Hepatocyte (in vitro differentiated cells): Measurements from ENCODE around the gene NEDD9.

ENCODE experiments used
- EZH2 ChIP-seq: fragments of 200-600 bp; sonication (generic); IDR thresholded peaks from 2 replicates; pipeline ENCODE4 v1.6.1; 2016; ENCODE audit warnings: antibody characterized with exemption, mild to moderate bottlenecking, borderline replicate concordance
- TF ChIP-seq, protein P1 (sequence below): fragments of 200-600 bp; sonication (generic); IDR thresholded peaks from 2 replicates; pipeline ENCODE4 v1.5.1; 2016; ENCODE audit warnings: antibody characterized with exemption, mild to moderate bottlenecking; ENCODE audit not compliant: poor library complexity

DNA sequence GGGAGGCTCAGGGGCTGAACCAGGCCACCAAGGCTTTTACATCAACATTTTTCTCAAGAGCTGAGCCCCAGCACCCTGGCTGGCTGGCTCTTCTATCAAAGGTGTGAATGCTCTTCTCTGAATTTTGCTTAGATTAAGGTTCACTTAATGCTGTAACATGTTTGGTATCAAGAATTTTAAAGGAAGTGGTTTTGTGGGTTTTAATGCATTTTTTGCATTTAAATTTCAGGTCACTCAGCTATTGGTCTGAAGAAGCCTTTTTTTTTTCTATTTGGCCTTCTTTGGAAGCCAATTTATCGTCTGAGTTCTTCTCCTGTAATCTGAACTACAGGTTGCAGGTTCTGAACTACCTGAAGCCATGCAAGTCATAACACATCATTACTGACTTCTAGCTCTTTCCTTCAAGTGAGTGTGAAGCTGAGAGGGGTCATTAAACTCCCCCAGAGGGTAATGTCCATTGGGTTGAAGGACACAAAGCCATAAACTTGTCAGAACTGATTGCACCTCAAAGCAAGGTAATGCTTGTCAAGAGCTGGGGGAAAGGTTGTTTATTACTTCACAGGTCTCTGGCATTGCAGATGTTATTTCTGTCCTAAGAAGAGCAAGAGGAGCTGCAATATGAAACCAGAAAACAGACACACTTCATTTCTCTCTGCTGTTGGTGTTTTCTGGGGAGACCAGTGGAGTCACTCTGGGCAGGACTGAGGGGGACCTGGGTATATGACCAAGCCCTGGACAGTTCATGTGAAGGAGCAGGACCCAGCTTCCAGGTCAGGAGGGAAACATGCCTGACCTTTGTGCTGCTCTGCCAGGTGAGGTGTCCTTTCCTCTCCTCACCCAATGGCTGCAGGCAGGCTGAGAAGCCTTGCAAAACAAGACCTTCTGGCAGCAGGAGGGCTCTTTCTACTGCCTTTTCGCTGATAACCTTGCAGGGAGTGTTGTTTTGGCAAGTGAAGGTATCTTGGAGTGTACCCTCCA, 26.1 kb upstream of the NEDD9 start:
- TF ChIP-seq, protein P1, sequence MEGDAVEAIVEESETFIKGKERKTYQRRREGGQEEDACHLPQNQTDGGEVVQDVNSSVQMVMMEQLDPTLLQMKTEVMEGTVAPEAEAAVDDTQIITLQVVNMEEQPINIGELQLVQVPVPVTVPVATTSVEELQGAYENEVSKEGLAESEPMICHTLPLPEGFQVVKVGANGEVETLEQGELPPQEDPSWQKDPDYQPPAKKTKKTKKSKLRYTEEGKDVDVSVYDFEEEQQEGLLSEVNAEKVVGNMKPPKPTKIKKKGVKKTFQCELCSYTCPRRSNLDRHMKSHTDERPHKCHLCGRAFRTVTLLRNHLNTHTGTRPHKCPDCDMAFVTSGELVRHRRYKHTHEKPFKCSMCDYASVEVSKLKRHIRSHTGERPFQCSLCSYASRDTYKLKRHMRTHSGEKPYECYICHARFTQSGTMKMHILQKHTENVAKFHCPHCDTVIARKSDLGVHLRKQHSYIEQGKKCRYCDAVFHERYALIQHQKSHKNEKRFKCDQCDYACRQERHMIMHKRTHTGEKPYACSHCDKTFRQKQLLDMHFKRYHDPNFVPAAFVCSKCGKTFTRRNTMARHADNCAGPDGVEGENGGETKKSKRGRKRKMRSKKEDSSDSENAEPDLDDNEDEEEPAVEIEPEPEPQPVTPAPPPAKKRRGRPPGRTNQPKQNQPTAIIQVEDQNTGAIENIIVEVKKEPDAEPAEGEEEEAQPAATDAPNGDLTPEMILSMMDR = no peak
- no peak for TF ChIP-seq EZH2
